Lung (tissue), 12 donors: Measurements from ENCODE around the gene COL4A1. TPM values are rescaled to one million over a fixed set of nuclear protein-coding genes. Genes with fewer than 3 reads are reported as not detected.

Experiments
- ATAC-seq: fragments of 200-7000 bp; cut with Tn5 transposase; one replicate; pipeline ENCODE4 v1.9.1; 2020; ENCODE audit warnings: moderate number of reproducible peaks; ENCODE audit not compliant: insufficient read depth, low FRiP score
- DNase-seq, 3 donors: peaks; one replicate each; pipeline ENCODE4 v3.0.0-alpha.2; 2013 to 2017
- H3K27ac ChIP-seq, 2 donors: one replicate each; pipeline ENCODE4 v1.5.1; 2013; ENCODE audit warnings: mild to moderate bottlenecking in 2 of 2, moderate library complexity in 2 of 2, control low read depth in 1 of 2, inconsistent platforms in 1 of 2, low read depth in 1 of 2, low read length in 1 of 2
- H3K27me3 ChIP-seq, 3 donors: one replicate each; pipeline ENCODE4 v1.5.1; 2013; ENCODE audit warnings: low read length in 2 of 3; ENCODE audit not compliant: control insufficient read depth in 3 of 3, insufficient read depth in 3 of 3
- H3K36me3 ChIP-seq, 4 donors: one replicate each; pipeline ENCODE4 v1.5.1; 2013; ENCODE audit warnings: low read length in 4 of 4, mild to moderate bottlenecking in 1 of 4, moderate library complexity in 1 of 4; ENCODE audit not compliant: control insufficient read depth in 4 of 4, insufficient read depth in 4 of 4
- H3K4me1 ChIP-seq, 5 donors: one replicate each; pipeline ENCODE4 v1.5.1; 2013; ENCODE audit warnings: low read length in 5 of 5, mild to moderate bottlenecking in 2 of 5, moderate library complexity in 1 of 5; ENCODE audit not compliant: control insufficient read depth in 5 of 5, insufficient read depth in 5 of 5
- H3K4me3 ChIP-seq: one replicate; pipeline ENCODE4 v1.5.1; 2013; ENCODE audit warnings: mild to moderate bottlenecking, control low read depth, moderate library complexity
- H3K9ac ChIP-seq, 2 donors: one replicate each; pipeline ENCODE4 v1.5.1; 2013; ENCODE audit warnings: low read length in 2 of 2, control low read depth in 1 of 2; ENCODE audit not compliant: insufficient read depth in 1 of 2
- H3K9me3 ChIP-seq, 4 donors: one replicate each; pipeline ENCODE4 v1.5.1; 2013; ENCODE audit warnings: low read length in 3 of 4, mild to moderate bottlenecking in 1 of 4, moderate library complexity in 1 of 4; ENCODE audit not compliant: control insufficient read depth in 4 of 4, insufficient read depth in 3 of 4
- WGBS, 2 donors: extraction: QIAGEN DNeasy Blood & Tissue Kit; methylation state at CpG; one replicate each; pipeline ENCODE4 v1.1.7; 2013; 5-methylcytosine and 5-hydroxymethylcytosine counted together
- polyA plus RNA-seq, 2 donors: library from polyadenylated mRNA; stranded (reverse); fragments of 200-250 nt; gene quantifications; one replicate each; pipeline ENCODE4 v1.2.1, GENCODE V29; 2013
- total RNA-seq, 2 donors: library from RNA; depleted of rRNA in 1 of 2; stranded (reverse); fragments of >200 nt in 1 of 2; gene quantifications; one replicate each; pipeline ENCODE4 v1.2.1, GENCODE V29; 2014 to 2021
- TF ChIP-seq, protein P1 (sequence below): IDR thresholded peaks from 2 replicates; pipeline ENCODE4 v1.5.1; 2012; ENCODE audit warnings: mild to moderate bottlenecking; ENCODE audit errors: control extremely low read depth, extremely low read depth
- donor health status: control.
- donor health status: control.
- donor health status: Bipolar disorder and iron deficiency.
- donor health status: healthy.
- donor health status: DM: yes; HTN: yes; CAD: no.

COL4A1 gene
- total and polyA plus RNA-seq, 4 donors, result 114 to 1,051 (median 318) TPM

DNA sequence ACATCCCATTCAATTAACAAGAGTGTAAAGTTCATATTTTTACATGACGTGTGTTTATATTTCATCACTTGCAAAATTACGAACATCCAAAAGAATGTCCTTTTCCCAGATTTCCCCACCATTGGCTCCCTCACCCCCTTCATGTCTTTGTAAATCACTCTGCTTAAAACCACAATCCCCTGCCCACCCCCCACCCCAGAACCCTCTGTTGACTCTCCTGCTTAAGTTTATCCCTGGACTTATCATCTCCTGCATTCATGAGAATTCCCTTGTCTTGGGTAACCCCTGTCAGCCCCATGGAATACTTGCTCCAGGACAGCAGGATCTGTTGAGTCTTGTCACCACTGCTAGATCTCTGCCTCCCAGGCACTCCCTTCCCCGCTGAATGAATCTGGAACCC, 109.9 kb downstream of the COL4A1 start:
- H3K36me3 ChIP-seq, result peaks cover 17 to 53% (median 25%) of the 10 kb centered on the region in 4 donors
- TF ChIP-seq, protein P1, sequence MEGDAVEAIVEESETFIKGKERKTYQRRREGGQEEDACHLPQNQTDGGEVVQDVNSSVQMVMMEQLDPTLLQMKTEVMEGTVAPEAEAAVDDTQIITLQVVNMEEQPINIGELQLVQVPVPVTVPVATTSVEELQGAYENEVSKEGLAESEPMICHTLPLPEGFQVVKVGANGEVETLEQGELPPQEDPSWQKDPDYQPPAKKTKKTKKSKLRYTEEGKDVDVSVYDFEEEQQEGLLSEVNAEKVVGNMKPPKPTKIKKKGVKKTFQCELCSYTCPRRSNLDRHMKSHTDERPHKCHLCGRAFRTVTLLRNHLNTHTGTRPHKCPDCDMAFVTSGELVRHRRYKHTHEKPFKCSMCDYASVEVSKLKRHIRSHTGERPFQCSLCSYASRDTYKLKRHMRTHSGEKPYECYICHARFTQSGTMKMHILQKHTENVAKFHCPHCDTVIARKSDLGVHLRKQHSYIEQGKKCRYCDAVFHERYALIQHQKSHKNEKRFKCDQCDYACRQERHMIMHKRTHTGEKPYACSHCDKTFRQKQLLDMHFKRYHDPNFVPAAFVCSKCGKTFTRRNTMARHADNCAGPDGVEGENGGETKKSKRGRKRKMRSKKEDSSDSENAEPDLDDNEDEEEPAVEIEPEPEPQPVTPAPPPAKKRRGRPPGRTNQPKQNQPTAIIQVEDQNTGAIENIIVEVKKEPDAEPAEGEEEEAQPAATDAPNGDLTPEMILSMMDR, result no peak

DNA sequence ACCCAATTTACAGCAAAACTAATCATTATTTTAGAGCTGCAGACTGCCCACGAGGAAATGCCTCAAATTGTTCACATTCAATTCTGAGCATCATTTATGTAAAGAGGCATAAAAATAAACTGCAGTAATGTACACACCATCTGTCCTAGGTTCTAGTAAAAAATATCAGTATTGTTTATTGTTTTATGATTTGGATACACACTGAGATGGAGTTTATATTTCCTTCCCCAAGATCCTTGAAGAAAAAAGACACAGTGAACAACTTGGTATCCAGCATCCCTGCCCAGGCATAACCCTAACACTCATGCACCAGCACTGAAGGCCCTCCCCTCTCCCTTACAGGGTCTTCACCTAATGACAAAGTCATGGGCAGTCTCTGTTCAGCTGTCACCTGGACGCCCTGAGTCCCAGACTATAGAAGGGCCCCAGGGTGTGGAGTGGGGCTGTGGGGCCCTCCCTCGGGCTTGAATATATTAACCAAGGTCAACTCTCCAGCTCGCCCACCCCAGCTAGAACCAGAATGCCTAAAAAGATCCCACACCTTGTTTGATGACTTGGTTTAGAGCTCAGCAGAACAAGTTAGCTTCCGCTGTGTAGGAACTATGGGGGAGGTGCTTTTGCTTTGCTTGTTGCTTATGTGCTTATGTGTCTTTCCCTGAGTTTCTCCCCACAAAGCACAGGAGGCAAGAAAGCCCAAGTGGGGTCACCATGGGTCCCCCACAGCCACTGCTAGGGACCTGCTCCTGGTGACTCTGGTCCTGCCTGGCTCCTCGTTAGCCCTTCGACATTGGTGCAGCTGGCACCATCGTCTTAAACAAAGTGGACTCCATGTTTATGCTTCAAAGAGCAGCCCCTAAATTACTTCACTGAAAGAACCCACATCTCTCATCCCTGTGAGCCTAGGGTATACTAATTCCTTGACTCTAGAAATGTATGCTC, 111.1 kb downstream of the COL4A1 start:
- Histone ChIP-seq H3K27me3 (no peaks in the 10 kb centered on the region), H3K36me3 (peaks cover 17 to 57% (median 25%) of the 10 kb centered on the region in 4 donors), H3K4me1 (peaks cover 0 to 5% (median 0%) of the 10 kb centered on the region in 5 donors), H3K9ac (no peak overlapping the region), H3K9me3 (no peaks in the 10 kb centered on the region), H3K27ac (no peak overlapping the region), H3K4me3 (no peak overlapping the region)
- WGBS, 2 donors, result 68 to 70% methylated on average over 8 of the region's 8 CpGs
- ATAC-seq (no peak), DNase-seq (no peak)
- TF ChIP-seq, protein P1, result no peak

More for the DNA sequence above, 109.9 kb downstream of the COL4A1 start:
- Histone ChIP-seq H3K9ac (no peak overlapping the region), H3K4me3 (no peak overlapping the region), H3K27me3 (no peaks in the 10 kb centered on the region), H3K9me3 (no peaks in the 10 kb centered on the region), H3K27ac (no peak overlapping the region), H3K4me1 (peaks cover 0 to 5% (median 0%) of the 10 kb centered on the region in 5 donors)
- WGBS, 2 donors, result 83 to 91% methylated on average over 3 of the region's 3 CpGs
- no peak for DNase-seq
- ATAC-seq, result no peak

- ATAC-seq (no peak), DNase-seq (no peak)
- no peaks in the 10 kb centered on the region for H3K27me3 ChIP-seq
- H3K9ac ChIP-seq, result no peak overlapping the region
- peaks cover 12 to 57% (median 21%) of the 10 kb centered on the region in 4 donors for H3K36me3 ChIP-seq
- peaks cover 0 to 3% (median 0%) of the 10 kb centered on the region in 5 donors for H3K4me1 ChIP-seq
- 87 to 89% methylated on average over 8 of the region's 8 CpGs for WGBS, 2 donors
- no peak overlapping the region for H3K4me3 ChIP-seq
- no peak overlapping the region for H3K27ac ChIP-seq
- TF ChIP-seq, protein P1, result no peak
- no peaks in the 10 kb centered on the region for H3K9me3 ChIP-seq
Observed at GRCh38 chr13:110194451-110194850, 112.5 kb downstream of the COL4A1 start.
